GM18519 (cell line): ENCODE results near the gene SSBP4.

Source experiments
- ATAC-seq: cut with Tn5 transposase; IDR thresholded peaks from one replicate; pipeline ENCODE4 v1.9.1; 2021; ENCODE audit warnings: mild to moderate bottlenecking, moderate library complexity; ENCODE audit not compliant: unreplicated experiment, low FRiP score

The SSBP4 gene

GRCh38 chr19:18441804-18442788 is 22.9 kb downstream of the SSBP4 start:
- no peak for ATAC-seq

GRCh38 chr19:18442941-18443340 is 23.7 kb downstream of the SSBP4 start:
- ATAC-seq: no peak

- ATAC-seq: no peak
These were observed 24.2 kb downstream of the SSBP4 start for GRCh38 chr19:18443406-18443805.

- no peak for ATAC-seq
These were observed 24.6 kb downstream of the SSBP4 start for GRCh38 chr19:18443831-18444230.

GRCh38 chr19:18444513-18444912 is 25.3 kb downstream of the SSBP4 start:
- no peak for ATAC-seq

GRCh38 chr19:18445262-18445948 is 26.2 kb downstream of the SSBP4 start:
- ATAC-seq: no peak

- ATAC-seq: no peak
These were observed 27.1 kb downstream of the SSBP4 start for GRCh38 chr19:18446145-18446810.

GRCh38 chr19:18446811-18447359 is 27.7 kb downstream of the SSBP4 start:
- ATAC-seq: no peak

GRCh38 chr19:18449552-18449951 is 30.4 kb downstream of the SSBP4 start:
- no peak for ATAC-seq

GRCh38 chr19:18450021-18450930 is 31.1 kb downstream of the SSBP4 start:
- no peak for ATAC-seq

- no peak for ATAC-seq
These were observed 32.0 kb downstream of the SSBP4 start for GRCh38 chr19:18450931-18451836.

- no peak for ATAC-seq
These were observed 33.2 kb downstream of the SSBP4 start for GRCh38 chr19:18452386-18452785.

- no peak for ATAC-seq
These were observed 34.2 kb downstream of the SSBP4 start for GRCh38 chr19:18453269-18454024.

- no peak for ATAC-seq
These were observed 37.1 kb downstream of the SSBP4 start for GRCh38 chr19:18456279-18456678.

- ATAC-seq: no peak
These were observed 37.8 kb downstream of the SSBP4 start for GRCh38 chr19:18456974-18457373.

GRCh38 chr19:18457483-18458331 is 38.5 kb downstream of the SSBP4 start:
- no peak for ATAC-seq

GRCh38 chr19:18460900-18461299 is 41.7 kb downstream of the SSBP4 start:
- no peak for ATAC-seq
